Transverse colon (tissue), 4 donors: ENCODE results near the gene UBE2E2.

Experiments used
- CTCF ChIP-seq, 5 experiments: fragments of 200-600 bp in 3 of 5; fragments of 450-650 bp in 2 of 5; sonication (generic) in 3 of 5; IDR thresholded peaks; 1 replicate in 2 of 5; 2 replicates in 3 of 5; pipeline ENCODE4 v1.5.1; 2016 to 2017; ENCODE audit warnings: antibody characterized with exemption in 5 of 5, inconsistent platforms in 3 of 5, mild to moderate bottlenecking in 2 of 5, moderate library complexity in 1 of 5
- EP300 ChIP-seq: sonication (generic); formaldehyde crosslinking; IDR thresholded peaks from one replicate; pipeline ENCODE4 v1.6.1; 2017; ENCODE audit warnings: antibody characterized with exemption, low read depth
- POLR2A ChIP-seq: fragments of 450-650 bp; IDR thresholded peaks from one replicate; pipeline ENCODE4 v1.6.1; 2016; ENCODE audit warnings: antibody characterized with exemption, mild to moderate bottlenecking, moderate library complexity
- POLR2AphosphoS5 ChIP-seq, 3 donors: sonication (generic); formaldehyde crosslinking; IDR thresholded peaks; one replicate each; pipeline ENCODE4 v1.6.1; 2016; ENCODE audit warnings: antibody characterized with exemption in 3 of 3

- TF ChIP-seq CTCF (IDR thresholded peaks at IDR 0.05) (no peak), POLR2A (no peak), EP300 (no peak), POLR2AphosphoS5 (IDR thresholded peaks at IDR 0.05) (no peak)
Observed at GRCh38 chr3:23252122-23252521, 49.0 kb downstream of the UBE2E2 start.
